Trophoblast cell (in vitro differentiated cells and primary cell): ENCODE results near the gene MYPN.
"Not testable (repeated sequence)": the region's sequence is repeated elsewhere in the genome, so short reads cannot be mapped to it uniquely, and the experiment has no call there.

ENCODE experiments used
- DNase-seq, 2 donors: peaks; one replicate each; pipeline ENCODE4 v3.0.0-alpha.2; 2016
- H2AFZ ChIP-seq: 2 replicates; pipeline ENCODE4 v1.6.1; 2013; ENCODE audit warnings: low read length, moderate library complexity, mild to moderate bottlenecking; ENCODE audit not compliant: insufficient read depth, poor library complexity
- H2AK5ac ChIP-seq: 2 replicates; pipeline ENCODE4 v1.6.1; 2013; ENCODE audit warnings: mild to moderate bottlenecking, low read length
- H2BK120ac ChIP-seq: 2 replicates; pipeline ENCODE4 v1.6.1; 2013; ENCODE audit warnings: low read length, mild to moderate bottlenecking, moderate library complexity; ENCODE audit not compliant: insufficient read depth, poor library complexity
- H2BK12ac ChIP-seq: 2 replicates; pipeline ENCODE4 v1.6.1; 2013; ENCODE audit warnings: mild to moderate bottlenecking, low read length, moderate library complexity
- H2BK5ac ChIP-seq: 2 replicates; pipeline ENCODE4 v1.6.1; 2013; ENCODE audit warnings: low read length, low read depth, moderate library complexity, mild to moderate bottlenecking; ENCODE audit not compliant: poor library complexity
- H3K14ac ChIP-seq: 2 replicates; pipeline ENCODE4 v1.6.1; 2013; ENCODE audit warnings: mild to moderate bottlenecking, low read length
- H3K18ac ChIP-seq: 2 replicates; pipeline ENCODE4 v1.6.1; 2013; ENCODE audit warnings: mild to moderate bottlenecking, low read length
- H3K23ac ChIP-seq: 2 replicates; pipeline ENCODE4 v1.6.1; 2013; ENCODE audit warnings: low read length
- H3K27ac ChIP-seq: 2 replicates; pipeline ENCODE4 v1.5.1; 2013; ENCODE audit warnings: low read depth, mild to moderate bottlenecking, inconsistent platforms, low read length, moderate library complexity
- H3K27me3 ChIP-seq: 2 replicates; pipeline ENCODE4 v1.6.1; 2013; ENCODE audit warnings: inconsistent platforms, mild to moderate bottlenecking, low read length, moderate library complexity; ENCODE audit not compliant: insufficient read depth
- H3K36me3 ChIP-seq, 2 experiments: 1 replicate in 1 of 2; 2 replicates in 1 of 2; pipeline ENCODE4 v1.6.1; 2013; ENCODE audit warnings: low read length in 2 of 2, mild to moderate bottlenecking in 2 of 2, moderate library complexity in 1 of 2; ENCODE audit not compliant: insufficient read depth in 2 of 2, control insufficient read depth in 1 of 2
- H3K4ac ChIP-seq: 2 replicates; pipeline ENCODE4 v1.6.1; 2013; ENCODE audit warnings: low read depth, mild to moderate bottlenecking, low read length, moderate library complexity
- H3K4me1 ChIP-seq, 2 experiments: 1 replicate in 1 of 2; 2 replicates in 1 of 2; pipeline ENCODE4 v1.6.1; 2013; ENCODE audit warnings: low read length in 2 of 2, mild to moderate bottlenecking in 2 of 2, moderate library complexity in 1 of 2; ENCODE audit not compliant: insufficient read depth in 2 of 2, control insufficient read depth in 1 of 2
- H3K4me2 ChIP-seq: 2 replicates; pipeline ENCODE4 v1.6.1; 2013; ENCODE audit warnings: inconsistent platforms, mild to moderate bottlenecking, low read length, moderate library complexity
- H3K4me3 ChIP-seq: 2 replicates; pipeline ENCODE4 v1.5.1; 2013; ENCODE audit warnings: mild to moderate bottlenecking, low read depth, low read length, inconsistent platforms
- H3K79me1 ChIP-seq: one replicate; pipeline ENCODE4 v1.6.1; 2013; ENCODE audit warnings: low read length
- H3K79me2 ChIP-seq: 2 replicates; pipeline ENCODE4 v1.6.1; 2013; ENCODE audit warnings: low read length, mild to moderate bottlenecking; ENCODE audit not compliant: control insufficient read depth, insufficient read depth, poor library complexity
- H3K9ac ChIP-seq: 2 replicates; pipeline ENCODE4 v1.6.1; 2013; ENCODE audit warnings: mild to moderate bottlenecking, low read length
- H3K9me3 ChIP-seq: 2 replicates; pipeline ENCODE4 v1.6.1; 2013; ENCODE audit warnings: low read depth, mild to moderate bottlenecking, control low read depth, inconsistent platforms, low read length; ENCODE audit not compliant: insufficient read depth
- H4K12ac ChIP-seq: 2 replicates; pipeline ENCODE4 v1.6.1; 2013; ENCODE audit warnings: low read depth, mild to moderate bottlenecking, low read length, moderate library complexity
- H4K8ac ChIP-seq: 2 replicates; pipeline ENCODE4 v1.6.1; 2013; ENCODE audit warnings: low read depth, mild to moderate bottlenecking, low read length, moderate library complexity
- H4K91ac ChIP-seq: one replicate; pipeline ENCODE4 v1.6.1; 2013; ENCODE audit warnings: low read depth, mild to moderate bottlenecking, low read length, moderate library complexity
- WGBS: extraction: QIAGEN DNeasy Blood & Tissue Kit; methylation state at CpG from one replicate; pipeline ENCODE4 v1.1.7; 2013; ENCODE audit warnings: missing lambda C conversion rate; ENCODE audit not compliant: insufficient read length, insufficient coverage; ENCODE audit errors: extremely low coverage; 5-methylcytosine and 5-hydroxymethylcytosine counted together

The MYPN gene

GRCh38 chr10:68156373-68157185 is 47.3 kb downstream of the MYPN start:
- no peaks in the 10 kb centered on the region for H3K9me3 ChIP-seq
- H4K8ac ChIP-seq = no peak overlapping the region
- H3K27me3 ChIP-seq = no peaks in the 10 kb centered on the region
- H3K79me1 ChIP-seq = no peaks in the 10 kb centered on the region
- H3K4ac ChIP-seq = no peak overlapping the region
- no peaks in the 10 kb centered on the region for H3K79me2 ChIP-seq
- no CpG with 5 or more reads among the region's 11 CpGs for WGBS
- no peaks in the 10 kb centered on the region for H3K36me3 ChIP-seq
- no peak overlapping the region for H3K4me2 ChIP-seq
- no peak overlapping the region for H2BK120ac ChIP-seq
- H3K27ac ChIP-seq = no peak overlapping the region
- no peak overlapping the region for H2AK5ac ChIP-seq
- no peak overlapping the region for H3K18ac ChIP-seq
- H3K9ac ChIP-seq = no peak overlapping the region
- H3K23ac ChIP-seq = no peak overlapping the region
- peak; percentile 49 to 90 for DNase-seq
- no peak overlapping the region for H3K4me3 ChIP-seq
- H2BK5ac ChIP-seq = no peak overlapping the region
- no peak overlapping the region for H4K12ac ChIP-seq
- no peak overlapping the region for H2BK12ac ChIP-seq
- H3K14ac ChIP-seq = no peak overlapping the region
- peaks cover 2 to 6% of the 10 kb centered on the region in 2 experiments for H3K4me1 ChIP-seq
- H2AFZ ChIP-seq = no peak overlapping the region
- H4K91ac ChIP-seq = no peak overlapping the region

GRCh38 chr10:68157522-68157921 is 48.2 kb downstream of the MYPN start:
- not testable (repeated sequence) for H3K4me2 ChIP-seq, H4K12ac ChIP-seq, H3K9ac ChIP-seq, H3K4me1 ChIP-seq, H3K14ac ChIP-seq, H2BK5ac ChIP-seq, H4K8ac ChIP-seq, H3K9me3 ChIP-seq, H3K18ac ChIP-seq, H2AK5ac ChIP-seq, H2BK12ac ChIP-seq, H3K79me1 ChIP-seq, H3K23ac ChIP-seq, H3K27ac ChIP-seq, H2BK120ac ChIP-seq, H3K4ac ChIP-seq, H2AFZ ChIP-seq, DNase-seq, H4K91ac ChIP-seq, H3K27me3 ChIP-seq, H3K4me3 ChIP-seq, H3K79me2 ChIP-seq, H3K36me3 ChIP-seq
- WGBS = 100% methylated on average over 1 of the region's 7 CpGs

GRCh38 chr10:68158031-68158430 is 48.7 kb downstream of the MYPN start:
- Histone ChIP-seq H2BK5ac (no peak overlapping the region), H3K27ac (no peak overlapping the region), H4K12ac (no peak overlapping the region), H2AFZ (no peak overlapping the region), H2BK12ac (no peak overlapping the region), H3K14ac (no peak overlapping the region), H3K4me2 (no peak overlapping the region), H3K23ac (no peak overlapping the region), H3K36me3 (no peaks in the 10 kb centered on the region), H2BK120ac (no peak overlapping the region), H3K18ac (no peak overlapping the region), H3K79me2 (no peaks in the 10 kb centered on the region), H3K4me3 (no peak overlapping the region), H3K27me3 (no peaks in the 10 kb centered on the region), H3K9me3 (no peaks in the 10 kb centered on the region), H3K9ac (no peak overlapping the region), H2AK5ac (no peak overlapping the region), H3K4ac (no peak overlapping the region), H3K4me1 (peaks cover 2 to 6% of the 10 kb centered on the region in 2 experiments), H4K8ac (no peak overlapping the region), H3K79me1 (no peaks in the 10 kb centered on the region), H4K91ac (no peak overlapping the region)
- no peak for DNase-seq
- WGBS = no CpG with 5 or more reads among the region's 7 CpGs

GRCh38 chr10:68163735-68164134 is 54.4 kb downstream of the MYPN start:
- no peak overlapping the region for H2AK5ac ChIP-seq
- H3K4me3 ChIP-seq = no peak overlapping the region
- no peak overlapping the region for H3K23ac ChIP-seq
- H4K12ac ChIP-seq = no peak overlapping the region
- no peak overlapping the region for H2AFZ ChIP-seq
- no peak overlapping the region for H3K18ac ChIP-seq
- no peaks in the 10 kb centered on the region for H3K27me3 ChIP-seq
- no peaks in the 10 kb centered on the region for H3K4me1 ChIP-seq
- no peak overlapping the region for H4K91ac ChIP-seq
- no peaks in the 10 kb centered on the region for H3K79me1 ChIP-seq
- no peak overlapping the region for H3K27ac ChIP-seq
- no peak overlapping the region for H3K4me2 ChIP-seq
- H3K36me3 ChIP-seq = no peaks in the 10 kb centered on the region
- H2BK5ac ChIP-seq = no peak overlapping the region
- H3K9ac ChIP-seq = no peak overlapping the region
- H2BK12ac ChIP-seq = no peak overlapping the region
- no CpG with 5 or more reads among the region's 2 CpGs for WGBS
- H3K4ac ChIP-seq = no peak overlapping the region
- DNase-seq = no peak
- H3K14ac ChIP-seq = no peak overlapping the region
- H4K8ac ChIP-seq = no peak overlapping the region
- no peaks in the 10 kb centered on the region for H3K79me2 ChIP-seq
- H3K9me3 ChIP-seq = peaks cover 2% of the 10 kb centered on the region
- H2BK120ac ChIP-seq = no peak overlapping the region
